ENCODE measurements around the gene CLDN11. TPM values are rescaled to one million over a fixed set of nuclear protein-coding genes. Genes with fewer than 3 reads are reported as not detected.

CLDN11 gene
- polyA plus RNA-seq, 3 donors, result 0.11 TPM; not detected in 2

DNA sequence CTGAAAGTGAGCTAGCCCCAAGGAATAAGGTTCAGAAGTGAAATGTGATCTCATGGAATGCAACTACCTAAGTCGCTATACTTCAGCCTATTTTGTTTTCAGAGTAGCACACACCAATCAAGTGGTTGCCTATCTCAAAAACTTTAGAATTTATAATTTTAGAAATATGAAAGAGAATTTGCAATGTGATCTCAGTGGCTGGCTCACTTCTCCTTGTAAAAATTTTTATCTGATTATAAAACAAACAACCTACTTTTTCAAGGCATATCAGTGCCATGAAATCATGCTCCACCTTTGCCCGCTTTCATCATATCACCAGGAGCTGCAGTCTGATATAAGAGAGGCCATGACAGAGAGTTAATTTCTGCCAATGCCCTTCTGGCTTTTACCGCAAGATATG, 47.3 kb downstream of the CLDN11 start:
- intact Hi-C loops (cut with micrococcal nuclease), result no loop called here
- Mint-ChIP-seq H3K27ac (no peak overlapping the region), H3K4me3 (no peak overlapping the region), H3K27me3 (ENCODE audit: low read depth in 3 of 3) (peaks cover 5 to 11% (median 9%) of the 10 kb centered on the region in 3 donors), H3K9me3 (peaks cover 0 to 2% (median 0%) of the 10 kb centered on the region in 7 donors), H3K36me3 (no peaks in the 10 kb centered on the region), H3K4me1 (no peaks in the 10 kb centered on the region)
- Histone ChIP-seq H3K9me3 (replicated peaks in 1 of 2; ENCODE audit: control insufficient read depth in 1 of 2, insufficient read depth in 1 of 2, low read length in 2 of 2) (no peaks in the 10 kb centered on the region), H3K4me3 (replicated peaks in 1 of 3; ENCODE audit: low read depth in 2 of 3, low read length in 3 of 3) (no peak overlapping the region), H3K27me3 (ENCODE audit: control insufficient read depth in 2 of 2, insufficient read depth in 2 of 2, low read length in 2 of 2) (peaks cover 0 to 3% of the 10 kb centered on the region in 2 donors), H3K27ac (ENCODE audit: low read depth in 1 of 2, low read length in 2 of 2) (no peak overlapping the region), H3K4me2 (replicated peaks; ENCODE audit: extremely low read depth, low read length, poor library complexity, severe bottlenecking) (no peak overlapping the region), H3K36me3 (replicated peaks in 1 of 2; ENCODE audit: control insufficient read depth in 1 of 2, insufficient read depth in 2 of 2, low read length in 2 of 2) (no peaks in the 10 kb centered on the region), H4K20me1 (ENCODE audit: insufficient read depth, low read length) (no peaks in the 10 kb centered on the region), H3K4me1 (ENCODE audit: control insufficient read depth in 1 of 2, insufficient read depth in 2 of 2, low read length in 2 of 2) (no peaks in the 10 kb centered on the region), H2AFZ (ENCODE audit: insufficient read depth, low read depth, low read length, poor library complexity, severe bottlenecking) (no peak overlapping the region), H3K79me2 (ENCODE audit: insufficient read depth, low read length) (no peaks in the 10 kb centered on the region), H3K9ac (ENCODE audit: insufficient read depth, low read length, poor library complexity, severe bottlenecking) (no peak overlapping the region)
- TF ChIP-seq, protein P1, sequence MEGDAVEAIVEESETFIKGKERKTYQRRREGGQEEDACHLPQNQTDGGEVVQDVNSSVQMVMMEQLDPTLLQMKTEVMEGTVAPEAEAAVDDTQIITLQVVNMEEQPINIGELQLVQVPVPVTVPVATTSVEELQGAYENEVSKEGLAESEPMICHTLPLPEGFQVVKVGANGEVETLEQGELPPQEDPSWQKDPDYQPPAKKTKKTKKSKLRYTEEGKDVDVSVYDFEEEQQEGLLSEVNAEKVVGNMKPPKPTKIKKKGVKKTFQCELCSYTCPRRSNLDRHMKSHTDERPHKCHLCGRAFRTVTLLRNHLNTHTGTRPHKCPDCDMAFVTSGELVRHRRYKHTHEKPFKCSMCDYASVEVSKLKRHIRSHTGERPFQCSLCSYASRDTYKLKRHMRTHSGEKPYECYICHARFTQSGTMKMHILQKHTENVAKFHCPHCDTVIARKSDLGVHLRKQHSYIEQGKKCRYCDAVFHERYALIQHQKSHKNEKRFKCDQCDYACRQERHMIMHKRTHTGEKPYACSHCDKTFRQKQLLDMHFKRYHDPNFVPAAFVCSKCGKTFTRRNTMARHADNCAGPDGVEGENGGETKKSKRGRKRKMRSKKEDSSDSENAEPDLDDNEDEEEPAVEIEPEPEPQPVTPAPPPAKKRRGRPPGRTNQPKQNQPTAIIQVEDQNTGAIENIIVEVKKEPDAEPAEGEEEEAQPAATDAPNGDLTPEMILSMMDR (IDR thresholded peaks at IDR 0.05), result no peak
- whole genome bisulfite sequencing (ENCODE audit: insufficient coverage), result no CpG with 5 or more reads among the region's 3 CpGs
- no peak for DNase-seq

DNA sequence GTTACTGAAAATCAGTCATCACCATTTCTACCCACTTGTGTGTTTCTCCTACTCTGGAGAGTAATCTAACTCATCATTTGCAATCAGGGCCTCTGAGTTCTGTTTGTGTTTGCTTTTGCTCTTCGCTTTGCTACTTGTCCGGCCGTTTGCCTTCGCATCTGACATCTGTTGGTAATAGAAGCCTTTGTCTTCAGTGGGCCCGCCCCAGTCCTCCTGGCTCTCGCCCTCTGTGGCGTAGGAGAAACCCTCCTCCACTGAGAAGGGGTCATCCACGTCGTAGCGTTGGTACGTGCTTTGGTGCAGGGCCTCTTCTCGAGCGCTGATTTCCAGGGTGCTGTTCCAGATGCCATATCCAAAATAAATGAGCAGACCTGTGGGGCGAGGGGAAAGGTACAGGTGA, 48.3 kb downstream of the CLDN11 start:
- Mint-ChIP-seq H3K27me3 (ENCODE audit: low read depth in 3 of 3) (peaks cover 7 to 13% (median 9%) of the 10 kb centered on the region in 3 donors), H3K4me1 (no peaks in the 10 kb centered on the region), H3K4me3 (no peak overlapping the region), H3K9me3 (peaks cover 0 to 2% (median 0%) of the 10 kb centered on the region in 7 donors), H3K36me3 (no peaks in the 10 kb centered on the region), H3K27ac (peak overlapping the region in 1 of 7 donors; percentile 54)
- H4K20me1 ChIP-seq (ENCODE audit: insufficient read depth, low read length), result no peaks in the 10 kb centered on the region
- intact Hi-C loops (cut with micrococcal nuclease), result no loop called here
- no peak overlapping the region for H2AFZ ChIP-seq (ENCODE audit: insufficient read depth, low read depth, low read length, poor library complexity, severe bottlenecking)
- H3K27ac ChIP-seq (ENCODE audit: low read depth in 1 of 2, low read length in 2 of 2), result no peak overlapping the region
- H3K4me3 ChIP-seq (replicated peaks in 1 of 3; ENCODE audit: low read depth in 2 of 3, low read length in 3 of 3), result no peak overlapping the region
- no peaks in the 10 kb centered on the region for H3K9me3 ChIP-seq (replicated peaks in 1 of 2; ENCODE audit: control insufficient read depth in 1 of 2, insufficient read depth in 1 of 2, low read length in 2 of 2)
- WGBS (ENCODE audit: insufficient coverage), result 90% methylated on average over 9 of the region's 14 CpGs
- H3K4me1 ChIP-seq (ENCODE audit: control insufficient read depth in 1 of 2, insufficient read depth in 2 of 2, low read length in 2 of 2), result no peaks in the 10 kb centered on the region
- H3K27me3 ChIP-seq (ENCODE audit: control insufficient read depth in 2 of 2, insufficient read depth in 2 of 2, low read length in 2 of 2), result peaks cover 0 to 3% of the 10 kb centered on the region in 2 donors
- TF ChIP-seq, protein P1 (IDR thresholded peaks at IDR 0.05), result no peak
- no peaks in the 10 kb centered on the region for H3K36me3 ChIP-seq (replicated peaks in 1 of 2; ENCODE audit: control insufficient read depth in 1 of 2, insufficient read depth in 2 of 2, low read length in 2 of 2)
- H3K79me2 ChIP-seq (ENCODE audit: insufficient read depth, low read length), result no peaks in the 10 kb centered on the region
- no peak overlapping the region for H3K4me2 ChIP-seq (replicated peaks; ENCODE audit: extremely low read depth, low read length, poor library complexity, severe bottlenecking)
- no peak overlapping the region for H3K9ac ChIP-seq (ENCODE audit: insufficient read depth, low read length, poor library complexity, severe bottlenecking)
- DNase-seq, result no peak
